ENCODE measurements around the gene GORASP1.

The GORASP1 gene

DNA sequence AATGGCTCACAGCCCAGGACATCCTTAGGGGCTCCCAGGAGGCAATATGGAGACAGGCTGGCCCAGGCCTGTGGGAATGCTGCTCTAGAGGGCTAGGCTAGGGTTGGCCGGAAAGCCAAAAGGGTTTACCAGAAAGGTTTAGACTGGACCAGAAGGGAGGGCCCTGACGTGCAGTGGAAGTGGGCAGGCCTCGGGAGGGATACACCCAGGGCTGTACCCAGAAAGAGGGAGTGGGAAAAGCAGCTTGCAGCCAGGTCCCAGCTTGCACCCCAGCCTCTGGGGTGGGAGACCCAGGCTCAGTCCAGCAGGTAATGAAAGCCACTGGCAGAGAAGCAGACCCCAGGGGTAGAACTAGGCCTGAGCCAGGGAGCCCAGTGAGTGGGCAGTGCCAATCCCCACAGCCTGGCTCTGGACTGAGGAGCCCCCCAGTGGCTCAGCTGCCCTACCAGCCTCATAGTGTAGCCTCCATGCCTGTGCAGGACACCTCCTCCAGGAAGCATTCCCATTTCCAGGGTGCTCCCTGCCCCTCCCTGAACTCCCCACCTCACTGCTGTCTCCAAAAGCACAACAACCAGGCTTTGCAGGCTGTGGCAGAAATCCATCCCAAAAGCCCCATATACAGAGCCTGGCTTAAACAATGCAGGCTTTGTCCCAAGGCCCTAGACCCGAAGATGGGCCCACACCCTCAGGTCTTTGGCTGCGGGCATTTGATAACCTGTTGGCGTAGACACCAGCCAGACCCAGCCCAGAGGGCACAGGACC, 3.5 kb downstream of the GORASP1 start:
- H3K4me3 ChIP-seq (ENCODE audit: low read depth, low read length) = no peak overlapping the region

DNA sequence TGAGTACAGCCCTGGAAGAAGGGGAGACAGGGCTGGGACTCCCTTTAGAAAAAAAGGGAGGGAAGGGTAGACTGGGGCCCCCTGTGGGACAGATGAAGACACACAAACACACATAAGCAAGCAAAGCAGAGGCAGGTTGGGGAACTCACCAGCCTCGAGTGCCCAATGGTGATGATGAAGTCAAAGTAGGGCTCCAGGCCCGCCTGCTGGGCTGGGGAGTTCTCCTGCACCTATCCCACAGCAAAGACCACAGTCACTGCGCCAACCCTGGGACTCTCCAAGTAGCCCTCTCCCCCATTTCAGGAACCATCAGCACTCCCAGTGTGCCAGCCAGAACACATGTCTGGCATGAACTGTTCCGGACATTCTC, 4.1 kb downstream of the GORASP1 start:
- no peak overlapping the region for H3K4me3 ChIP-seq (ENCODE audit: low read depth, low read length)

- no peak overlapping the region for H3K4me3 ChIP-seq (ENCODE audit: low read depth, low read length)
These were observed 4.7 kb downstream of the GORASP1 start for GRCh38 chr3:39102504-39103323.

DNA sequence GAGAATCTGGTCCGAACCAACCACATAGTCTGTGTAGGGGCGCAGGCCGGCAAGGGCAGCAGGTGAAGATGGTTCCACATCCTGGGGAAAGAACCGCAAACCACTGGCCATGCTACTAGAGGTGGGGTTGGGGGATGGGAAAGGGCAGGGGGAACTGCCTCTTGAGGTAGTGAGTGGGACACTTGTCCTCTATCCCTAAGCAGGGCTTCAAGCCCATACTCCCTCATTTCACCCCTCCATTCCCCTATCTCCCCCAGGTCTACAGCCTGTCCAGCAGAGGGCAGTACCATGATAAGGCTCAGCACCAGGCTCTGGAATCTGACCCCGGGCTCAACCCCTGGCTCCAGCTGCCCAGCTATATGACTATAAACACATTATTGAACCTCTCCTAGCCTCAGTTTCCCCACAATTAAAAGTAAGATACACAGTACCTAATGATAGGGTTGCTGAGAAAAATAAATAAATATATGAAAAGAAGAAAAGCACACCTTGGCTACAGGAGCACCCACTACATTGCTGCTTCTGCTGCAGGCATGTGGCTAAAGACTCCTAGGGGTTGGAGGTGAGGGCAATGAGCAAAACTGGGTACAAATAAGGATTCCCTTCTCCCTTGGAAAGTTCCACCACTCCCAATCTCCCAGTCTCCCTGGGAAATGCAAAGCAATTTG, 6.3 kb downstream of the GORASP1 start:
- no peak overlapping the region for H3K4me3 ChIP-seq (ENCODE audit: low read depth, low read length)

GRCh38 chr3:39100500-39100886, 6.9 kb downstream of the GORASP1 start:
- no peak overlapping the region for H3K4me3 ChIP-seq (ENCODE audit: low read depth, low read length)

DNA sequence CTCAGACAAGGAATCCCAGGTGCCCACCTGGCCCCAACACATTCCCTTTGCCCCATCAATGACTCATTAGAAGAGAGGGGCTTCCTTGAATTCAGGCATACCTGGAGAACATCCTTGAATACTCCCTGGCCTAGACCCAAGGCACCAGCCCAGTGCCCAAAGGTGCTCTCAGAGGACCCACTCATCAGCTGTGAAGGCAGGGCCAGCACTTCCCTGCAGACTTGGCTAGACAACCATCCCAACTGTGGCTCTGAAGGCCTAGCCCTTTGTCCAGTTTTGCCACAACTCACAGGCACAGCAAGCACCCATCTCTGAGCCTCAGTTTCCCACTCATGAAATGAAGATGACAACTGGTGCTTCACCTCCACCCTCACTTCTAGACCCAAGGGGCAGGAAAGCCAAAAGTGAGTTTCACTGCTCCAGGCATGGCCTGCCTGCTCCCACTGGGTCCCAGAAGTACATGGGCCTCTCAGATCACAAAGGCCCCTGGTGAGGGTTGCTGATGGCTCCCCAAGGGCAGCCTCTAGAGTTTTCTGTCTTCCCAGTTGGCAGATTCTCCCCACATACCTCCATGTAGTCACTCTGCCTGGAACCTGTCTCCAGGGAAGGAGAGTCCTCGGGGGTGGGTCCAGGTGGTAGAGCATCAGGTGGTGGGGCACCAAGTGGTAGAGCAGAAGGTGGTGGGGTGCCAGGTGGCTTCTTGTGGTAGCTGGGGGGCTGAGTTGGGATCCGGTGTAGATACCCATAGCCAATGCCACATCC, 7.5 kb downstream of the GORASP1 start:
- H3K4me3 ChIP-seq (ENCODE audit: low read depth, low read length) = no peak overlapping the region

- H3K4me3 ChIP-seq (ENCODE audit: low read depth, low read length) = no peak overlapping the region
These were observed 8.2 kb downstream of the GORASP1 start for GRCh38 chr3:39099242-39099641.

GRCh38 chr3:39098473-39099000, 8.9 kb downstream of the GORASP1 start:
- no peak overlapping the region for H3K4me3 ChIP-seq (ENCODE audit: low read depth, low read length)

- no peak overlapping the region for H3K4me3 ChIP-seq (ENCODE audit: low read depth, low read length)
These were observed 9.5 kb downstream of the GORASP1 start for GRCh38 chr3:39097716-39098472.

GRCh38 chr3:39096775-39097174, 10.7 kb downstream of the GORASP1 start:
- H3K4me3 ChIP-seq (ENCODE audit: low read depth, low read length) = no peak overlapping the region

DNA sequence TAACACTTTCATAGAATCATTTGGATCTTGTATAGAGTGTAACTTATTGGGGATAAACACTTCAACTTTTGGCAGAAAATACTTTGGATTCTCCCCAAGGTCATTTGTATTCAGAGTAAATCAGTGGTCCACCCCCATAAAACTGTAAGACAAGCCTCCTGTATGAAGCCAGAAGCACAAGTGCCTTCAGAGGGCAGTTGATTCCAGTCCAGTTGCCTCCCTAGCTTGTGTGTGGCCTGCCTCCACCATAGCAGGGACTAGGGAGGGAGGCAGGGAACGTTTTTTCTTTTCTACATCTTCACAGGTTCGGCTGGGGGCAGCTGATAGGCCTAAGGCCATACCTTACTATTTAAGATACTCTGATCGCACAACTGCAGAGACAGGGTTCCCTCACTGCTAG, 11.6 kb downstream of the GORASP1 start:
- H3K4me3 ChIP-seq (ENCODE audit: low read depth, low read length) = no peak overlapping the region

DNA sequence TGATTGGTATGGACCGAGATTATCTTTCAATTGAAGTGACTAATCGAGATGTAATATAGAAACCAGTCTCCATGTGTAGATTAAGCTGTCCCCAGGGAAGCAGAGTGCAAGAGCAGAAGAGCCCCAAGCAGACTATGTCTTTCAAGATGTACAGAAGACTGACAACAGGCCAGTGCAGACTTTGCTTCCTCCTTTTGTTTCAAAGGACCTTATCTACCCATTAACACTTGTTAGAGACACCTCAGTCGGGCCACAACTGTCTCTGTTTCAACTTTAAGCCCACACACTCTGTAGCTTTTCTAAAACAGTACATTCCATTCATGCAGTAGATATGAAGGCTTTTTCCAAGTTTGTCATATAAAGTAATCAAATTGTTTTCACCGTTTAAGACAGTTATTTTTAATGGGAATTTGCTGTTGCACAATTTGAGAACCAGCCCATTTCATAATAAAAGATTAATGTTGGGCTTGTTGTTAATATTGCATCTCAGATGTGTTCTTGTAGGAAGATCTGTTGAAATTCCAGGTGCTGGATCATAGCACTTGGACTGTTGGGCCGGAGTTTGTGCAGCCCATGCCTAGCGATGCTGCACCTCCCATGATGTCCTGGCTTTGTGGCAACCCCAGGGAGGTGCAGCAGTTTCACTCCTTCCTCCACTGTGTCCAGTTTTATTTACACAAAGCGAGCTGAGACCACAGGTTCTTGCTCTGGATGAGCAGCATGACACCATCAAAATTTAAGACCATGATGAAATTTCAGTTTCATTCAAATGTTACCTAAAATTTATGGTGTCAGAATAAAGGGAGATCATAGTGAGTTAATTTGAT, 12.4 kb downstream of the GORASP1 start:
- H3K4me3 ChIP-seq (ENCODE audit: low read depth, low read length) = no peak overlapping the region

- H3K4me3 ChIP-seq (ENCODE audit: low read depth, low read length) = no peak overlapping the region
These were observed 16.5 kb downstream of the GORASP1 start for GRCh38 chr3:39090922-39091321.

- no peak overlapping the region for H3K4me3 ChIP-seq (ENCODE audit: low read depth, low read length)
These were observed 18.5 kb downstream of the GORASP1 start for GRCh38 chr3:39088889-39089288.

GRCh38 chr3:39088456-39088855, 19.0 kb downstream of the GORASP1 start:
- no peak overlapping the region for H3K4me3 ChIP-seq (ENCODE audit: low read depth, low read length)

DNA sequence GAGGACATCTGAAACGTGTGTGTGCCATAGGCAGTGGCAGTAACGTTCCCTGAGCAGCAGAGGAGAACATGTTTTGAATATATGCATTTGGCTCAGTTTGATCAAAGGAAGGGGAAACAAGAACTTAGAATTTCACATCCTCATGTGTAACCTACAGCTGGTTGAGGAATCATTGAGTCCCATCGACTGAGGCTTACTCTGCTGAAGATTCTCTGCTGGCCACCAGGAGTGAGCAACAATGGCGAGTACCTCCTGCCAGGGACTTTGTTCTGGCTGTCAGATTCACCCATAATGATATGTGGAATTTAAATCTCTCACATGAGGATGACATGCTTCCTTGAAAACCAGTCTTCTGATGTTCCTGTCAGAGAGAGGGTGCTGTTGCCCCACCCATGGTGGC, 21.3 kb downstream of the GORASP1 start:
- no peak overlapping the region for H3K4me3 ChIP-seq (ENCODE audit: low read depth, low read length)

- no peak overlapping the region for H3K4me3 ChIP-seq (ENCODE audit: low read depth, low read length)
These were observed 24.6 kb downstream of the GORASP1 start for GRCh38 chr3:39082666-39083313.

DNA sequence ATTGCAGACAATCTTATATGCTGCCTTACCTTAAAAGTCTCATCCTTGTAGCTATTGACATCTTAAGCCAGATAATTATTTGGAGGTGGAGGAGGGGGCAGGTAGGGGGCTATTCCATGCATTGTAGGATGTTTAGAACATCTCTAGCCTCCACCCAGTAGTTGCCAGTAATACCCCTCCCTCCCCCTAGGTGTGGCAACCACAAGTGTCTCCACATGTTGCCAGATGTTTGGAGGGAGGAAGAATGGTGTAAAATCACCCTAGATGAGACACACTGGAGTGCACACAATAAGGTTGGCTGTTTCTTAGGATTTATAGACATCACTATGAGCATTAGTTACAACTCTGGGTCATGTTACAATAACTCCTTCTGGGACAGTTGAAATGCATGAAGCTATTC, 27.4 kb downstream of the GORASP1 start:
- no peak overlapping the region for H3K4me3 ChIP-seq (ENCODE audit: low read depth, low read length)

DNA sequence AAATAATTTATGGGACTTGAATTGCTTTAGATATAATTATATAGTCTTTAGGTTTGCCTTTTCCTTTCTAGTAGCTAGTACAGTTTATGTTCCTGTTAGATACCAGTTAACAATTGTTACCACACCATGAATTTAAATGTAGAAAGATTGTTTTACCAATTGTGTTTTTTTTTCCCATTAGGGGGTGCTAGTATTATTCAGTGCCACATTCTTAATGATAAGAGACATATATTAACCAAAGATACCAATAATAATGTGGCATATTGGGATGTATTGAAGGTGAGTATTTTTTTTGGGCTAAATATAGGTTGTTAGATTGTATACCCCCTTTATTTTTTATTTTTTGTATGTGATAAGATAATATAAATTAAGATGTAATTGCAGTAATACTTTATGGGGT, 27.9 kb downstream of the GORASP1 start:
- H3K4me3 ChIP-seq (ENCODE audit: low read depth, low read length) = no peak overlapping the region

Data from iPS-11a (cell line).